ENCODE data around the gene GPR137.

The GPR137 gene

GRCh38 chr11:64240435-64241240 lies 45.0 kb upstream of the GPR137 start, which contains the start of gene FKBP2:
Gene FKBP2, plus strand, starts transcription at chr11:64241095. Its CDS starts 1,293 bp downstream, at chr11:64242388.
- Mint-ChIP-seq H3K36me3 (ENCODE audit: low read depth) (peaks cover 14% of the 10 kb centered on the region), H3K4me1 (peaks cover 40% of the 10 kb centered on the region), H3K9me3 (no peaks in the 10 kb centered on the region), H3K4me3 (peak within 1 kb of the TSS; percentile 90 to 95 (median 92)), H3K27me3 (ENCODE audit: low read depth) (no peaks in the 10 kb centered on the region), H3K27ac (peak within 1 kb of the TSS; percentile 98)
- TF ChIP-seq CTCF (IDR thresholded peaks at IDR 0.05; ENCODE audit: unreplicated experiment in 3 of 3), result no peak

GRCh38 chr11:64241241-64241490 lies 44.5 kb upstream of the GPR137 start:
- Mint-ChIP-seq H3K4me3 (peak overlapping the region; percentile 90 to 95 (median 92)), H3K9me3 (no peaks in the 10 kb centered on the region), H3K27ac (peak overlapping the region; percentile 98), H3K36me3 (ENCODE audit: low read depth) (peaks cover 14% of the 10 kb centered on the region), H3K4me1 (peaks cover 40% of the 10 kb centered on the region), H3K27me3 (ENCODE audit: low read depth) (no peaks in the 10 kb centered on the region)
- no peak for TF ChIP-seq CTCF (IDR thresholded peaks at IDR 0.05; ENCODE audit: unreplicated experiment in 3 of 3)

GRCh38 chr11:64241491-64242374 lies 43.9 kb upstream of the GPR137 start:
- TF ChIP-seq CTCF (IDR thresholded peaks at IDR 0.05; ENCODE audit: unreplicated experiment in 3 of 3), result no peak
- Mint-ChIP-seq H3K4me3 (peak overlapping the region; percentile 90 to 95 (median 92)), H3K27ac (peak overlapping the region; percentile 98), H3K27me3 (ENCODE audit: low read depth) (no peaks in the 10 kb centered on the region), H3K36me3 (ENCODE audit: low read depth) (peaks cover 14% of the 10 kb centered on the region), H3K4me1 (peaks cover 39% of the 10 kb centered on the region), H3K9me3 (no peaks in the 10 kb centered on the region)

- peaks cover 9% of the 10 kb centered on the region for H3K36me3 Mint-ChIP-seq (ENCODE audit: low read depth)
- H3K4me3 Mint-ChIP-seq, result peak overlapping the region; percentile 90 to 95 (median 92)
- no peaks in the 10 kb centered on the region for H3K9me3 Mint-ChIP-seq
- no peaks in the 10 kb centered on the region for H3K27me3 Mint-ChIP-seq (ENCODE audit: low read depth)
- peak overlapping the region; percentile 46 to 67 (median 47) for H3K27ac Mint-ChIP-seq
- peaks cover 34% of the 10 kb centered on the region for H3K4me1 Mint-ChIP-seq
- TF ChIP-seq CTCF (IDR thresholded peaks at IDR 0.05; ENCODE audit: unreplicated experiment in 3 of 3), result no peak
These were observed 42.3 kb upstream of the GPR137 start for GRCh38 chr11:64243236-64243854.

- no peaks in the 10 kb centered on the region for H3K27me3 Mint-ChIP-seq (ENCODE audit: low read depth)
- peaks cover 6% of the 10 kb centered on the region for H3K36me3 Mint-ChIP-seq (ENCODE audit: low read depth)
- H3K27ac Mint-ChIP-seq, result peak overlapping the region in 2 of 3 experiments; percentile 46 to 47
- peaks cover 29% of the 10 kb centered on the region for H3K4me1 Mint-ChIP-seq
- peak overlapping the region; percentile 90 to 95 (median 92) for H3K4me3 Mint-ChIP-seq
- H3K9me3 Mint-ChIP-seq, result no peaks in the 10 kb centered on the region
- TF ChIP-seq CTCF (IDR thresholded peaks at IDR 0.05; ENCODE audit: unreplicated experiment in 3 of 3), result no peak
These were observed 41.5 kb upstream of the GPR137 start for GRCh38 chr11:64244107-64244506.
